VCaP (cell line): ENCODE data around the gene BAD.

Experiments
- H3K27ac ChIP-seq: fragments of 450-650 bp; 2 replicates; pipeline ENCODE4 v1.5.1; 2017
- CTCF ChIP-seq: fragments of 450-650 bp; conservative IDR thresholded peaks from 2 replicates; pipeline ENCODE4 v1.5.1; 2017; ENCODE audit warnings: mild to moderate bottlenecking, moderate library complexity

BAD gene

GRCh38 chr11:64317325-64317960, 33.0 kb upstream of the BAD start, which contains the start of gene TRMT112:
Gene TRMT112, minus strand, starts transcription at chr11:64317559. Its CDS starts 33 bp downstream, at chr11:64317526.
- no peak for TF ChIP-seq CTCF
- peak within 1 kb of the TSS; percentile 100 for H3K27ac ChIP-seq

DNA sequence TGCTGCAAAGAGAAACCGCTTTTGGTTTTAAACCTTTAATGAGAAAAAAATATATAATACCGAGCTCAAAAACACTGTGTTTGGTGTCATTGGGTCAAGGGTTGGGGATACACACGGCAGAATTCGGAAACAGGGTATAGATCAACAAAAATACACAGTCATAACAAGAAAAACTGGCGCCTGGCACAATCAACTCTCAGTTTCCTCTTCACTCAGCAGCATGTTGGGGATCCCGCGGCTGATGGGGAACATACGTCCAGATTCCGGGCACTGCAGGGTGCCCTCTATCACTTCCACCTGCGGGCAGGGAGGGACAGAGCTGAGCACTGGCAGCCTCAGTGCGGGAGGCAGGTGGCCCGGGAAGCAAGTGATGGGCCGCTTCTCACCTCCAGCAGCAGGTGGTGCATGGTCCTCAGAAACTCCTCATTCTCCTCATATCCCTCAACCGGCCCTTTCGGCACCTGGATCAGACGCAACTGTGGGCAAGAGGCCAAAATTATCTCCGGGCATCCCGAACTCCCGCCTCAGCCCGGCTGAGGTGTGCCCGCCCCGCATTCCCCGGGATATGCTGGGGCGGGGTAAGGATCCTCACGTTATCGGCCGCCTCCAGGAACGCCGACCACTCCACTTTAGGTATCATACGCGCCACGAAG, 32.3 kb upstream of the BAD start:
- peak; percentile 92 for TF ChIP-seq CTCF
- H3K27ac ChIP-seq: peak overlapping the region; percentile 100

DNA sequence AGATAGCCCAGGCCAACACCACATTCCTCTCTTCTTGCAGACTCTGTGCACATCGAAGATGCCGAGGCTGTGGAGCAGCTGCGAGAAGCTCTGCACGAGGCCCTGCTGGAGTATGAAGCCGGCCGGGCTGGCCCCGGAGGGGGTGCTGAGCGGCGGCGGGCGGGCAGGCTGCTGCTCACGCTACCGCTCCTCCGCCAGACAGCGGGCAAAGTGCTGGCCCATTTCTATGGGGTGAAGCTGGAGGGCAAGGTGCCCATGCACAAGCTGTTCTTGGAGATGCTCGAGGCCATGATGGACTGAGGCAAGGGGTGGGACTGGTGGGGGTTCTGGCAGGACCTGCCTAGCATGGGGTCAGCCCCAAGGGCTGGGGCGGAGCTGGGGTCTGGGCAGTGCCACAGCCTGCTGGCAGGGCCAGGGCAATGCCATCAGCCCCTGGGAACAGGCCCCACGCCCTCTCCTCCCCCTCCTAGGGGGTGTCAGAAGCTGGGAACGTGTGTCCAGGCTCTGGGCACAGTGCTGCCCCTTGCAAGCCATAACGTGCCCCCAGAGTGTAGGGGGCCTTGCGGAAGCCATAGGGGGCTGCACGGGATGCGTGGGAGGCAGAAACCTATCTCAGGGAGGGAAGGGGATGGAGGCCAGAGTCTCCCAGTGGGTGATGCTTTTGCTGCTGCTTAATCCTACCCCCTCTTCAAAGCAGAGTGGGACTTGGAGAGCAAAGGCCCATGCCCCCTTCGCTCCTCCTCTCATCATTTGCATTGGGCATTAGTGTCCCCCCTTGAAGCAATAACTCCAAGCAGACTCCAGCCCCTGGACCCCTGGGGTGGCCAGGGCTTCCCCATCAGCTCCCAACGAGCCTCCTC, 31.4 kb upstream of the BAD start:
- H3K27ac ChIP-seq: peak overlapping the region; percentile 100

- peak overlapping the region; percentile 100 for H3K27ac ChIP-seq
- peak; percentile 55; the same call in 1 of the 2 replicates for TF ChIP-seq CTCF
Measured at GRCh38 chr11:64314805-64315561, 30.5 kb upstream of the BAD start.

GRCh38 chr11:64314146-64314804, 29.8 kb upstream of the BAD start:
- peak overlapping the region; percentile 100 for H3K27ac ChIP-seq

GRCh38 chr11:64313491-64314145, 29.2 kb upstream of the BAD start:
- H3K27ac ChIP-seq: peak overlapping the region; percentile 100
- no peak for TF ChIP-seq CTCF

More at GRCh38 chr11:64314146-64314804, 29.8 kb upstream of the BAD start:
- TF ChIP-seq CTCF: peak; percentile 68

GRCh38 chr11:64312947-64313346, 28.5 kb upstream of the BAD start:
- TF ChIP-seq CTCF: no peak
- H3K27ac ChIP-seq: peak overlapping the region; percentile 100

- H3K27ac ChIP-seq: peak overlapping the region; percentile 95
Measured at GRCh38 chr11:64307795-64308194, 23.3 kb upstream of the BAD start.
